SW480 (cell line): ENCODE measurements around the gene CD79B.
A peak's percentile ranks its signal among the peaks of the same experiment; 100 is the strongest.

Source experiments
- DNase-seq: peaks from one replicate; pipeline ENCODE4 v3.0.0-alpha.2; 2016; ENCODE audit warnings: low spot score

CD79B gene

GRCh38 chr17:63950940-63951907, 19.1 kb upstream of the CD79B start:
- peak; percentile 69 for DNase-seq

- DNase-seq, result no peak
Measured at GRCh38 chr17:63949576-63950250, 17.6 kb upstream of the CD79B start.

DNA sequence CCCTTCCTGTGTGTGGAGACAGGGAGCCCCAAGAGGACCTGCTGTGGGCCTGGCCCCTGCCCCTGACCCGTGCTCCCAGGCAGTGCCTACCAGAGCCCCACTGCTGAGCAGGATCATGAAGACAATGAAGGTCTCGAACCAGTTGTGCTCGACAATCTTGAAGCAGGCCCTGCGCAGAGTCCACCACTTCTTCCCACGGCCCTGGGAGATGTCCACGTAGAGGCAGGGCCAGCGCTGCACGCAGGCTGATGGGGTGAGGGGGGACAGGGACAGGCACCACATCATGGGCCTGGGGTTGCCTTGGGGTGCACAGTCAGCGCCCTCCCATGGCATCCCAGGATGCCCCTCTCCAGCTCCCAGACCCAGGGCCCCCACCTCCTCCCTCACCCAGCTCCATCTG, 16.4 kb upstream of the CD79B start:
- DNase-seq, result no peak

DNA sequence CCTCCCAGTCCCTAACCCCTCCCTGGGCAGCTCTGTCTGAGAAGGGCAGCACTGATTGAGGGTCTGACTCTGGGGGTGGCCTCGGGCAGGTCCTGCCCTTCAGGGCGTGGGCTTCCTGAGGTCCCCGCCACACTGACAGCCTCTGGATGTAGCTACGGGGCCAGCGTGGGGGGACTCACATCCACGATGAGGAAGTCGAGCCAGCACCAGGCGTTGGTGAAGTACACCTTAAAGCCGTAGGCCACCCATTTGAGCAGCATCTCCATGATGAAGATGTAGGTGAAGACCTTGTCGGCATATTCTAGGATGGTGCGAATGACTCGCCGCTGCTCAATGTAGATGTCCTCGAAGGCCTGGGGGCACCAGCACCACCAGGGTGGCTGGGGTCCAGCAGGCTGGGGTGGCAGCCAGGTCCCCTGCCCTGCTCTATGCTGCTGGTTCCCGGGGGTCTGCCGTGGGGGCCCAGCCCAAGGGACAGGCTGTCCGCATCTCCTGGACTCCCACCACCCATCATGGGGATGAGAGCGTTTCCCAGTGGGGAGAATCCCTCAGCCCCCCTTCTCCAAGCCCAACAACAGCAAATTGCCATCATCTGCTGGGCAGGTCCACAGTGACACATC, 15.7 kb upstream of the CD79B start:
- DNase-seq, result no peak

- DNase-seq, result peak; percentile 27
Measured at GRCh38 chr17:63946440-63947363, 14.6 kb upstream of the CD79B start.

DNA sequence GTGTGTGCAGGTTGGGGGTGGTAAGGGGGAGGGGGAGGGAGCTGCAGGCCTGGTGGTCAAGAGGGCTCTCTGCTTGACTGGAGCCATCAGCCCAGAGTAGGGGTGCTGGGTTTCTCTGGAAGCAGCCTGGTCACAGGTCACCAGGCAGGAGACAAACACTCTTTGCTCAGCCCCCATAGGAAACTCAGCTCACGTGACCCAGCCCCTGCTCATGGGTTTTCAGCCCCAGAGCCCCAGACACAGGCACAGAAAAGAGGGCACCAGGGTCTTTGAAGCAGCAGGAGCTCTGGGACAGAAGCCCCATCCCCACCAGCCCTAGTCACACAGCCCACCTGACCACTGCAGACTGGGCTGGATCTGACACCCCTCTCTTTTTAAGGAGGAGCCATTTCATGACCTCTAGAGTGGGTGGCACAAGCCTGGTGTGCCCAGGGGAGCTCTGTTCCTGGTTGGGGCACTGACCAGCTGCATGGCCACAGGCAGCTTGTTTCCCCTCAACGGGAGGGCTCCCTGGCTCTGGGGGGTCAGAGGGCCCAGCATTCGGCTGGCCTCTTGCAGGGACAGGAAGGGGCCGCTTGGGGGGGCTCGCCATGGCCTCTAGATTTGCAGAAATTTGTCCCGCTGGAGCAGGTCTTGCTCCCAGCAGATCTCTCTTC, 13.8 kb upstream of the CD79B start:
- no peak for DNase-seq

DNA sequence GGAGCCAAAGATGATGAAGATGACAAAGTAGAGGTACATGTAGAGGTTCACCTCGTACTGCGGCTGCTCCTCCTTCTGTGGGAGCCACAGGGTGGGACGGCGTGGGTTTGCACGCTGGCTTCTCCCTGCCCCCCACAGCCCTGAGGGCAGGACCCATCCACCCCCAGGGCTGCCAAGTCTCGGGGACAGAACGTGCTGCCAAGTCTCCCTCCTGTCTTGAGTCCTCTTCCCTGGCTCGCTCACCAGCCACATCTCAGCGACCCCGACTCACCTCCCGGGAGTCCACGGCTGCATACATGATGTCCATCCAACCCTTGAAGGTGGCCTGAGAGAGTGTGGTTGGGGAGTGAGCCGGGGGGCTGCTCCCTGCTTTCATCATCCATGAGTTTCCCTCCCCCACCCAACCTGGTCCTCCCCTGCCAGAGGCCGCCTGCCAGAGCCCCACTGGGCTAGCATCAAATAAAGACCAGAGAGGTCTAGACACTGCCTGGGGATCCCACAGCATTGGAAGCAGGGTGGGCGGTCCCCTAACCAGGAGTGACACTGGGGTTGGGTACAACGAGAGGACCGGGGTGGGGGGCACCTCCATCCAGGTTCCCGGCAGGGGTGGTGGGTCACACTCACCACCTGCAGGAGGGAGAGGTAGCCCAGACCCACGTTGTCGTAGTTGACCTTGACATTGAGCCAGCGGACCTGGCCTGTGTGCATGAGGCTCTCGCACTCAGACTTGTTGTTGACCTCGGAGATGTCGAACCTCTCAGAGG, 12.8 kb upstream of the CD79B start:
- no peak for DNase-seq

DNA sequence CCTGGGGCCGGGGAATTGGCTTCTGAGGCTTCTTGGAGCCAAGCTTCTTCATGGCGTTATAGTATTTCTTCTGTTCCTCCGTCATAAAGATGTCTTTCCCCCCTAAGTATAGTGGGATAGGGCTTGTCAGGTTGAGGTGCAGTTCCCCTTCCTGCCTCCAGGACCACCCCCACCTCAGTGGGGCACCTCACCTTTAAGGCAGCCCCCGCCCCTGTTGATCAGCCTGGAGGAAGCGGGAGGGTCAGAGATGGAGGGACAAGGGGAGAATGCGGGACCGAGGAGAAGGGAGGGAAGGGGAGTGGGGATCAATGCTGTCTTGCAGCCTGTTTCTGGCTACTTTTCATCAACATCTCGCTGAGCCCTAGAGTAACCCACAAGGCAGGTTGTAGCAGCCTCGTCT, 11.6 kb upstream of the CD79B start:
- no peak for DNase-seq

DNA sequence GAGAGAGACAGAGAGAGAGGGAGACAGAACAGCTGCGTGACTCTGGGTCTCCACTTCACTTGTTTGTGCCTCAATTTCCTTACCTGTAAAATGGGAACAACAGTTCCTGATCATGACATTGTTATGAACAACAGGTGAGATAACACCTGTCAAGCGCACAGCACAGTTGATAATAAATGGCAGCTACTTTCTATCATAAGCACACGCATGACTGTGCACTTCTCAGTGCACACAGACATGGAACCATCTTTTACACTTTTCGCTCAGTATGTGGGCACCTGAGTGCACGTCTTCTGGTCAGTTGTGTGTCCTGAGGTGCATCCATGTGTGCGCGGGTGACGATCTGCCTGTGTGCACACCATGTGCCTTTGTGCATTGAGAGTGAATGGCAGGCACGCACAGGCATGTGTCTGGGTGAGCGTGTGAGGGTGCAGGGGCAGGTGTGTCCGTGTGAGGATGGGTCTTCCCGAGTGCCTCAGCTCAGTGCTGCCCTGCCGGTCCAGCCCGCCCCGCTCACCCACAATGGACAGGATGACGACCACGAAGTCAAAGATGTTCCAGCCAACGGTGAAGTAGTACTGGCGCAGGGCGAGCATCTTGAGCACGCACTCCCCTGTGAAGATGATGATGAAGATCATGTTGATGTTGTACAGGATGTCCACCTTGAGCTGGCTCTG, 10.3 kb upstream of the CD79B start:
- no peak for DNase-seq

GRCh38 chr17:63941751-63942150, 9.6 kb upstream of the CD79B start:
- no peak for DNase-seq

GRCh38 chr17:63941162-63941561, 9.0 kb upstream of the CD79B start:
- no peak for DNase-seq

GRCh38 chr17:63940584-63940983, 8.5 kb upstream of the CD79B start:
- no peak for DNase-seq

- no peak for DNase-seq
Measured at GRCh38 chr17:63939884-63940283, 7.8 kb upstream of the CD79B start.

DNA sequence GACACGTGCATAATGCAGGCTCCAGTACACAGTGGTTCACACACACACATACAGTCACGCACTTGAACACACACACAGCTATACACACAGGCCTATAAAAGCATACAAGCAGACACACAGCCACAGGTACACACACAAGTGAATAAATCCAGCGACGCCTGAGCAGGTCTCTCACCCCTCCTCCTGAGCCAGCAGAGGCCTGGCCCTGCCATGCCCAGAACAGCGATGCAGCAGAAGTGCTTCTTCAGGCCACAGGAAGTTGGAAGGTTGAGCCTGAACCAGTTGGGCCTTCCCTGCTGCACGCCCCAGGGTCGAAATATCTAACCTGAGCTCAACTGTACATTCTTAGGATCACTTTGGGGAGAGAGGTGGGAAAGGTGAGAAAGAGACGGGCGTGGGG, 7.3 kb upstream of the CD79B start:
- DNase-seq, result no peak

GRCh38 chr17:63937920-63938319, 5.8 kb upstream of the CD79B start:
- no peak for DNase-seq

DNA sequence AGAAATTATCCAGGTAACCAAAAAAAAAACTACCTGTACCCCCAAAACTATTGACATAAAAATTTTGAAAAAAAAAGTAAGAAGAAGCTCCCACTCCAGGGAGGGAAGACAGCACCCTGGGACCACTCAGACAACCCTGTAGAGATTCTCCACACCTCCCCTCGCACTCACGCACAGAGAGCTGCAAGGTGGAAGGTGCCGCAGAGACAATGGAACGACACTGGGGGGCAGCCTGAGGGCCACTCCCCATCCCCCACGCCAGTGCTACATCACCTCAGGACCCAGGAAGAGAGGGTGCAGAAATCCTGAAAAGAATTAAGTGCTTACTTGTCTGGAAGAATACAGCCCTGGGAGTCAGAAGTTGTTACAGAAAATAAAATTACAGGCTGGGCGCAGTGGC, 5.2 kb upstream of the CD79B start:
- no peak for DNase-seq

- DNase-seq, result no peak
Measured at GRCh38 chr17:63934183-63935112, 2.3 kb upstream of the CD79B start.

DNA sequence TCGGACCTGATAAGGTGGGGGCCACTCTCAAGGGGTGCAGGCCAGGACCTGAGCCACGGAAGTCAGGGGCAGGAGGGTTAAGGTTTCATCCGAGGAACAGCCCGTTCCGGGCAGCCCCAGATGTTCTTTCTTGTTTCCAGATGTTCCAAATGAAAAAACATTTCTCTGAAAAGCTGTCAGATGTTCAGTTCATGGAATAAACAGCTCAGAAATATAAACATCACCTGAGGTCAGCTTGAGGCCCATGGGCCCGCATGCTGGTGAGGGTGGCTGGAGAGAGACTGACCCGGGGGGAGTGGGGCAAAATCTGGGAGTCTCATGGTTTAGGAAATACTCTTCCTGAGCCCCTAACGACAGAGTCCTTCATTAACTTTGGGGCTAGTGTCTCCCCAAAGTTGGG, 1.5 kb upstream of the CD79B start:
- no peak for DNase-seq

GRCh38 chr17:63932721-63933120, 590 bp upstream of the CD79B start:
- DNase-seq, result no peak
